Keratinocyte (primary cell): Measurements from ENCODE around the gene SCAPER.
"Not testable (repeated sequence)": the region's sequence is repeated elsewhere in the genome, so short reads cannot be mapped to it uniquely, and the experiment has no call there.

ENCODE experiments used
- CTCF ChIP-seq, 3 experiments: IDR thresholded peaks in 1 of 3; conservative IDR thresholded peaks in 1 of 3; optimal IDR thresholded peaks in 1 of 3; 2 replicates in 2 of 3; 3 replicates in 1 of 3; pipeline versions ENCODE3 to v1.5.1; 2011; ENCODE audit warnings: low read length in 3 of 3, mild to moderate bottlenecking in 3 of 3, moderate library complexity in 2 of 3, control low read depth in 1 of 3, inconsistent platforms in 1 of 3; ENCODE audit not compliant: insufficient read depth in 2 of 3; ENCODE audit errors: extremely low read depth in 1 of 3
- EZH2 ChIP-seq: IDR thresholded peaks from one replicate; pipeline ENCODE4 v1.6.1; 2012; ENCODE audit warnings: inconsistent platforms, mild to moderate bottlenecking, low read length, moderate library complexity

- not testable (repeated sequence) for TF ChIP-seq CTCF (optimal IDR thresholded peaks at IDR 0.05 in 1 of 3, IDR thresholded peaks at IDR 0.05 in 1 of 3, conservative IDR thresholded peaks at IDR 0.05 in 1 of 3; ENCODE audit: extremely low read depth in 1 of 3, insufficient read depth in 2 of 3, low read length in 3 of 3); EZH2
These were observed 212.6 kb downstream of the SCAPER start for GRCh38 chr15:76692546-76692945.
